ENCODE results near the gene MSMB. TPM values are rescaled to one million over a fixed set of nuclear protein-coding genes. Genes with fewer than 3 reads are reported as not detected.
"Not testable (repeated sequence)": the region's sequence is repeated elsewhere in the genome, so short reads cannot be mapped to it uniquely, and the experiment has no call there.

The MSMB gene
- total RNA-seq, 2 donors from 2014 or later, result not detected

DNA sequence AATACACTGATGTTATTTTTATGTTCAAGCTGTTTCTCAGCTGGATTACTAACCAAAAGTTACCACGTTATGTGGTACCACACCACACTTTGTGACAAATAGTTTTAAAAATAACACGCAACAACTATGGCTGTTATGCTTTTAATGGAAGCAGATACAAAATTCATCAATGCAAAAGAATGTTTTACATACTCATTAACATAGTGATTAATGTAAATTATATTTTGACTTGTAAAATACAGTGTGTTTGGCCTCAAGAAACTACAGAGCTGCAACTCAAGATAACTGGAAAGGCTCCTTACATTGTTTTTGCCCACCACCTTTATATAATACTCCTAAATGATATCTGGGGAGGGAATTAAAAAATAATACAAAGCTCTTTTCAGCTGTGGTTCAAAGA is 41.1 kb downstream of the MSMB start:
- intact Hi-C loops (cut with DNase I), result no loop called here
- Histone ChIP-seq H3K36me3 (replicated peaks in 1 of 2; ENCODE audit: insufficient read depth in 1 of 2, low read depth in 2 of 2) (peaks cover 5 to 29% of the 10 kb centered on the region in 2 donors), H3K27ac (no peak overlapping the region), H3K4me1 (no peaks in the 10 kb centered on the region), H3K27me3 (no peaks in the 10 kb centered on the region), H3K9me3 (no peaks in the 10 kb centered on the region), H3K4me3 (no peak overlapping the region)
- no peak for DNase-seq
- ATAC-seq, result no peak
- WGBS, 2 donors, result 93 to 95% methylated on average over 2 of the region's 2 CpGs
- no peak for TF ChIP-seq POLR2A (IDR thresholded peaks at IDR 0.05)
- TF ChIP-seq, protein P1, sequence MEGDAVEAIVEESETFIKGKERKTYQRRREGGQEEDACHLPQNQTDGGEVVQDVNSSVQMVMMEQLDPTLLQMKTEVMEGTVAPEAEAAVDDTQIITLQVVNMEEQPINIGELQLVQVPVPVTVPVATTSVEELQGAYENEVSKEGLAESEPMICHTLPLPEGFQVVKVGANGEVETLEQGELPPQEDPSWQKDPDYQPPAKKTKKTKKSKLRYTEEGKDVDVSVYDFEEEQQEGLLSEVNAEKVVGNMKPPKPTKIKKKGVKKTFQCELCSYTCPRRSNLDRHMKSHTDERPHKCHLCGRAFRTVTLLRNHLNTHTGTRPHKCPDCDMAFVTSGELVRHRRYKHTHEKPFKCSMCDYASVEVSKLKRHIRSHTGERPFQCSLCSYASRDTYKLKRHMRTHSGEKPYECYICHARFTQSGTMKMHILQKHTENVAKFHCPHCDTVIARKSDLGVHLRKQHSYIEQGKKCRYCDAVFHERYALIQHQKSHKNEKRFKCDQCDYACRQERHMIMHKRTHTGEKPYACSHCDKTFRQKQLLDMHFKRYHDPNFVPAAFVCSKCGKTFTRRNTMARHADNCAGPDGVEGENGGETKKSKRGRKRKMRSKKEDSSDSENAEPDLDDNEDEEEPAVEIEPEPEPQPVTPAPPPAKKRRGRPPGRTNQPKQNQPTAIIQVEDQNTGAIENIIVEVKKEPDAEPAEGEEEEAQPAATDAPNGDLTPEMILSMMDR (IDR thresholded peaks at IDR 0.05), result no peak

DNA sequence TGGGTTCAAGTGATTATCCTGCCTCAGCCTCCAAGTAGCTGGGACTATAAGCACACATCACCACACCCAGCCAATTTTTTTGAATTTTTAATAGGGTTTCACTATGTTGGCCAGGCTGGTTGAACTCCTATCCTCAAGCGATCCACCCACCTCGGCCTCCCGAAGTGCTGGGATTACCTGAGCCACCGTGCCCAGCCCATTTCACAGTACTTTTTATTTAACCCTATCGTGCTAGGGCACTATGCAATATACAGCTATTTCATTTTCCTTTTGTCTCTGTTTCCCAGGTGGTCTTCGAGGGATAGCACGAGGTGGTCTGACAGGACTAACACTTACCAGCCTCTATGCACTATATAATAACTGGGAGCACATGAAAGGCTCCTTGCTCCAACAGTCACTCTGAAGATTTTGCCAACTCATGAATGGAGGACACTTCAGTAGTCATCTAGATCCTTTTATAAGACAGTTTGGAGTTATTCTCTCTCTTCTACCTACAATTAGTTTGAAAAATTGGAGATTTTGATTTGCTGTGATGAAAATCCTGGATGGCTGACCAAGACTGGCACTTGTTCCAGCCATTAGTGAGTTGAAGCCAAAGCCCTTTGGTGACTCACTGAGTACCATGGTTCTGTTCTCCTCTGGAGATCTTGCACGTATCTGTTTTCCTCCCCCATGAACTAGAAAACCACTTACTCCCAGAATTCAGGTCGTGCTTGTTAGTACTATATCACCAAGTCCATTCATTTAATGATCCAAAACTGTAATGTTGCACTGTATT is 43.0 kb downstream of the MSMB start:
- H3K27ac ChIP-seq, result no peak overlapping the region
- ATAC-seq (no peak), DNase-seq (no peak)
- peaks cover 3 to 13% of the 10 kb centered on the region in 2 donors for H3K36me3 ChIP-seq (replicated peaks in 1 of 2; ENCODE audit: insufficient read depth in 1 of 2, low read depth in 2 of 2)
- TF ChIP-seq, protein P1 (IDR thresholded peaks at IDR 0.05), result no peak
- TF ChIP-seq POLR2A (IDR thresholded peaks at IDR 0.05), result no peak
- WGBS, 2 donors, result 88 to 92% methylated on average over 9 of the region's 9 CpGs
- intact Hi-C loops (cut with DNase I), result no loop called here
- no peak overlapping the region for H3K4me3 ChIP-seq
- no peaks in the 10 kb centered on the region for H3K27me3 ChIP-seq
- no peaks in the 10 kb centered on the region for H3K4me1 ChIP-seq
- H3K9me3 ChIP-seq, result no peaks in the 10 kb centered on the region

DNA sequence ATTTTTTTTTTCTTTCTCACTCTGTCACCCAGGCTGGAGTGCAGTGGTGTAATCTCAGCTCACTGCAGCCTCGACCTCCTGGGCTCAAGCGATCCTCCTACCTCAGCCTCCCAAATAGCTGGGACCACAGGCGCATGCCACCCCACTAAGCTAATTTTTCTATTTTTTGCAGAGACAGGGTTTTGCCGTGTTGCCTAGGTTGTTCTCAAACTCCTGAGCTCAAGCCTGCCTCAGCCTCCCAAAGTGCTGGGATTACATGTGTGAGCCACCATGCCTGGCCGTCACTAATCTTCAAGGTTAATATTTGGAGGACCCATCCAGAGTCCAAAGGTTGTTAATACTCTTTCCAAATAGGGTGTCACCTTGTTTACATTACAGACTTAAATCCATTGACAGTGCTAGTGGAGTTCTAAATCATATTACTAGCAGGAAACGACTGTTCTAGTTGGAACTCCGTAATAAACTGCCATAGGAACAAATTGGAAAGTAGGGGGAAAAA is 43.8 kb downstream of the MSMB start:
- 74 to 83% methylated on average over 7 of the region's 7 CpGs for WGBS, 2 donors
- H3K27me3 ChIP-seq; H3K4me1 ChIP-seq; H3K27ac ChIP-seq; DNase-seq; intact Hi-C loops (cut with DNase I); ATAC-seq; H3K4me3 ChIP-seq; H3K9me3 ChIP-seq: not testable (repeated sequence)
- H3K36me3 ChIP-seq (replicated peaks in 1 of 2; ENCODE audit: insufficient read depth in 1 of 2, low read depth in 2 of 2), result peaks cover 3 to 11% of the 10 kb centered on the region in 2 donors

DNA sequence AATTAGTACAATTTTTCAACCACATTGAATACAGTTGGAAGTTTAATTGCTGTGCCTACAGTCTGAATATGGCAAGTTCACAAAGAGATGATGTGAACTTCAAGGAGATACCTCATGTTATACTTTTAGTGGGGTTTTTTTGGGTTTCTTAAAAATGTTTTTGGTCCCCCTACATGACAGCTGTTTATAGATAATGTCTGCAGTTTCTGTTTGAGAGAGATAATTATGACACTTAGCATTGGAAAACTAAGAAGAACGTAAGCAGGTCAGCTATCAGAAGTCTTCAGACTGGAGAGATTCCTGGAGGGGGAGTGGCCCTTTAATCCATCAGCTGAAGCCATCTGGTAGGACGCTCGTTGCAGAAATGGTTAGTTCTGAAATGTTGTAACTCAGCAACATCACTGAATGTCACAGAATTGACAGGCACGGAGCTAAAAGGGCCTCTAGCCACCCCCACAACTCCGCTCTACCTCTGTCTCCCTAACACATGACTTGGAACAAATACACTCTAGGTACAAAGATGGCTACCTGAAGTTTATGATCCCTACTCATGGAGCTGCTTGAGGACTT is 44.8 kb downstream of the MSMB start:
- Histone ChIP-seq H3K4me3 (no peak overlapping the region), H3K27ac (no peak overlapping the region), H3K4me1 (no peaks in the 10 kb centered on the region), H3K9me3 (no peaks in the 10 kb centered on the region), H3K36me3 (replicated peaks in 1 of 2; ENCODE audit: insufficient read depth in 1 of 2, low read depth in 2 of 2) (peaks cover 2 to 8% of the 10 kb centered on the region in 2 donors), H3K27me3 (no peaks in the 10 kb centered on the region)
- intact Hi-C loops (cut with DNase I), result no loop called here
- 65 to 79% methylated on average over 5 of the region's 5 CpGs for WGBS, 2 donors
- no peak for ATAC-seq
- DNase-seq, result no peak
- TF ChIP-seq, protein P1 (IDR thresholded peaks at IDR 0.05), result no peak
- no peak for TF ChIP-seq POLR2A (IDR thresholded peaks at IDR 0.05)

DNA sequence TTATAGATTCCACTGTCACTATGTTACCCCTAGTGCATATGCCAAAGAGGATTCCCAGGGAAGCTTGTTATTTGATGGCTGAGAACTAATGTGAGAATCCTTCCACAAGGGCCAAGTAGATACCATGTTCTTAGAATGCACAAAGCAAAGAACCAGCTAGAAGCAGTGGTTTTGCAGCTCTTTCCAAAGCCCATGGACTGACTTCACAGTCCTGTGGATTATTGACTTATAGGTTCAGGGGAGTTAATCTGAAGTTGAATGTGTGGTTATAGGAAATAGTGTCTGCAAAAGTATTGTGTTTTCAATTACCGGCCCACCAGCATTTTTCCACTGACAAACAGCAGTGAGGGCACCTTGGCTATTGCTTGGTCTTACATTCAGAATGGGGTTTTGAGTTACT is 45.5 kb downstream of the MSMB start:
- Histone ChIP-seq H3K4me3 (no peak overlapping the region), H3K9me3 (no peaks in the 10 kb centered on the region), H3K36me3 (replicated peaks in 1 of 2; ENCODE audit: insufficient read depth in 1 of 2, low read depth in 2 of 2) (peaks cover 0 to 5% of the 10 kb centered on the region in 2 donors), H3K27ac (no peak overlapping the region), H3K4me1 (no peaks in the 10 kb centered on the region), H3K27me3 (no peaks in the 10 kb centered on the region)
- TF ChIP-seq, protein P1 (IDR thresholded peaks at IDR 0.05), result no peak
- TF ChIP-seq POLR2A (IDR thresholded peaks at IDR 0.05), result no peak
- DNase-seq (no peak), ATAC-seq (no peak)
- intact Hi-C loops (cut with DNase I), result no loop called here
- WGBS, 2 donors, result 94 to 100% methylated on average over 1 of the region's 1 CpG

DNA sequence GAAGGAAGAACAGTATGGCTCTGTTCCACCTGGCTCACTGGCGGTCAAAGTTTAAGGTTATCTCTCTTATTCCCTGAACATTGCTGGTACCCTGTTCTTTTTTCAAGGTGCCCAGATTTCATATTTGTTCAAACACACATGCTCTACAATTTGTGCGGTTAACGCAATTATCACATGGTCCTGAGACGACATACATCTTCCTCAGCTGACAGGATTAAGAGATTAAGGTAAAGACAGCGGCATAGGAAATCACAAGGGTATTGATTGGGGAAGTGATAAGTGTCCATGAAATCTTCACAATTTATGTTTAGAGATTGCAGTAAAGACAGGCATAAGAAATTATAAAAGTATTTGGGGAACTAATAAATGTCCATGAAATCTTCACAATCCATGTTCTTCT is 46.1 kb downstream of the MSMB start:
- H3K4me3 ChIP-seq; H3K36me3 ChIP-seq (replicated peaks in 1 of 2; ENCODE audit: insufficient read depth in 1 of 2, low read depth in 2 of 2); intact Hi-C loops (cut with DNase I); H3K4me1 ChIP-seq; H3K27ac ChIP-seq; ATAC-seq; H3K27me3 ChIP-seq; DNase-seq; H3K9me3 ChIP-seq: not testable (repeated sequence)
- 93 to 96% methylated on average over 5 of the region's 5 CpGs for WGBS, 2 donors

Data from body of pancreas (tissue), 4 donors.